Stimulated activated naive CD8-positive, alpha-beta T cell treated with anti-CD3 and anti-CD28 coated beads, Interleukin-15, amount 100 ng/mL, for 72 hours (primary cell): ENCODE data around the gene NLRP11.

ENCODE experiments used
- ATAC-seq: fragments of 150-1000 bp; cut with Tn5 transposase; 2 replicates; pipeline ENCODE4 v1.10.0; 2021; ENCODE audit warnings: mild to moderate bottlenecking, moderate library complexity
- DNase-seq, 2 donors: peaks; one replicate each; pipeline ENCODE4 v3.0.0; 2021 to 2022
- H3K27ac Mint-ChIP-seq, 2 donors: one replicate each; pipeline ENCODE4 v1.8.0; 2022; ENCODE audit warnings: mild to moderate bottlenecking in 2 of 2, mixed read lengths in 2 of 2, moderate library complexity in 2 of 2
- H3K27me3 Mint-ChIP-seq: one replicate; pipeline ENCODE4 v1.8.0; 2022; ENCODE audit warnings: mixed read lengths
- H3K4me1 Mint-ChIP-seq: one replicate; pipeline ENCODE4 v1.8.0; 2022; ENCODE audit warnings: mild to moderate bottlenecking, mixed read lengths
- H3K4me3 Mint-ChIP-seq, 2 donors: one replicate each; pipeline ENCODE4 v1.8.0; 2022; ENCODE audit warnings: mild to moderate bottlenecking in 2 of 2, mixed read lengths in 2 of 2, moderate library complexity in 1 of 2
- H3K9me3 Mint-ChIP-seq, 2 donors: one replicate each; pipeline ENCODE4 v1.8.0; 2022; ENCODE audit warnings: mixed read lengths in 2 of 2

Gene NLRP11

DNA sequence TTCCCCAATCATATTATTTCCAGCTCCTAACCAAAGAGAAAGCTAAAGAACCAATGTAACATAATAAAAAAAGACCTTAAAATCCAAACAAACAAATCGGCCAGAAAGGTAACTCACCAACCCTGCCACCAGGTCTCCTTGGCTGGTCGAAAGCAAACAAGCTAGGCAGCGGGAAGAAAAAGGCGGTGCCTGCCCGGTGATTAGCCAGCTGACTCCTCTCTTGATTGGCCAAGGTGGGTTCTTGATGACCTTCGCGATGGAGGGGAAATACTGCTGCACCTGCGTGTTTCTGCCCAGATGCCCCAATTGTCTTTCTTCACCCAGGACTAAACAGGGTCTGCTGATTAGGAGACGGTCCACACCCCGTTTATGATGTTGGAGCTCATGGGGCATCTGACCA lies at the start of gene NLRP11:
TSS of gene NLRP11 (minus strand) at position 154 of the 400 bp plus-strand sequence. CDS start 13,825 bp downstream, outside the sequence.
- no peaks in the 10 kb centered on the region for H3K27me3 Mint-ChIP-seq
- no peak within 1 kb of the TSS for H3K4me3 Mint-ChIP-seq
- ATAC-seq: no peak

DNA sequence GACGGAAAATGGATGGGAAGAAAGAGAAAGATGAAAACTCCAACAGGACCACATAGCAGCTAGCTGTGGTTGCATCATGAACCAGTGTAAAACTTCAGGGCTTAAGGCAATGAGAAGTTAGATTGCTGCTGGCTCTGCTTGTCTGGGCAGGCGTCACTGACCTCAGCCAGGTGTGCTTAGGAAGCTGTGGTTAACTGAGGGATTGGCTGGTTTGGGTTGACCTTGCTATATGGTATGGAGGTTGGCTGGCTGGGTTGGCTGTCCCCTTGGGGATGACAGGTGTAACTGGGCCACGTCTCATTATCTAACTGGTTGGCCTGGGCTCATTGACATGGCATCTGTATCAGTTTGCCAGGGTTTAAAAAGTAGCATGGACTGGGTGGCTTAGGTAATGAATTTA lies 45.4 kb upstream of the NLRP11 start:
- Mint-ChIP-seq H3K9me3 (peaks cover 11 to 19% of the 10 kb centered on the region in 2 donors), H3K27me3 (no peaks in the 10 kb centered on the region), H3K4me3 (no peak overlapping the region), H3K27ac (no peak overlapping the region), H3K4me1 (no peaks in the 10 kb centered on the region)
- DNase-seq (no peak), ATAC-seq (no peak)

More for the DNA sequence above, at the start of gene NLRP11:
- DNase-seq: no peak
- no peak within 1 kb of the TSS for H3K27ac Mint-ChIP-seq
- H3K4me1 Mint-ChIP-seq: no peaks in the 10 kb centered on the region
- peaks cover 0 to 6% of the 10 kb centered on the region in 2 donors for H3K9me3 Mint-ChIP-seq

DNA sequence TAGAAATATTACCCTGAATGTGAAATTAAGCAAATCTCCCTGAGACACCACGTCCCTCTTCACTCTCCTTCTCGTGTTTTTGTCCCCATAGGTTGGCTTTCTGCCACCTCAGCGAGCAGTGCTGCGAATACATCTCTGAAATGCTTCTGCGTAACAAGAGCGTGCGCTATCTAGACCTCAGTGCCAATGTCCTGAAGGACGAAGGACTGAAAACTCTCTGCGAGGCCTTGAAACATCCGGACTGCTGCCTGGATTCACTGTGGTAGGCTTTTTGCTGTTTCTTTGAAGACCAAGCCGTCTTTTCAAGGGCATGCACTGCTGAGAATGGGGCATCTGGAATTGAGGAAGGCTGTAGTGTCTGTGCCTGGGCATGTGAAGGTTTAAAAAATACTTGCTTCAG lies 38.9 kb upstream of the NLRP11 start:
- no peak for ATAC-seq
- DNase-seq: no peak
- no peaks in the 10 kb centered on the region for H3K4me1 Mint-ChIP-seq
- no peak overlapping the region for H3K4me3 Mint-ChIP-seq
- H3K9me3 Mint-ChIP-seq: peaks cover 21 to 25% of the 10 kb centered on the region in 2 donors
- H3K27me3 Mint-ChIP-seq: peaks cover 14% of the 10 kb centered on the region
- no peak overlapping the region for H3K27ac Mint-ChIP-seq

DNA sequence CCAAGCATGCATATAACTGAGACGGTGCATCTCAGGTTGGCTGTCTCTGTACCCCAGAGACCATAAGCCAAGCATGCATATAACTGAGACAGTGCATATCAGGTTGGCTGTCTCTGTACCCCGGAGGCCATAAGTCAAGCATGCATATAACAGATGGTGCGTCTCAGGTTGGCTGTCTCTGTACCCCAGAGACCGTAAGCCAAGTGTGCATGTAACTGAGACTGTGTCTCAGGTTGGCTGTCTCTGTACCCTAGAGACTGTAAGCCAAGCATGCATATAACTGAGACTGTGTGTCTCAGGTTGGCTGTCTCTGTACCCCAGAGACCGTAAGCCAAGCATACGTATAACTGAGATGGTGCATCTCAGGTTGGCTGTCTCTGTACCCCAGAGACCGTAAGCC lies 35.3 kb upstream of the NLRP11 start:
- ATAC-seq (no peak), DNase-seq (no peak)
- peaks cover 14% of the 10 kb centered on the region for H3K27me3 Mint-ChIP-seq
- no peak overlapping the region for H3K27ac Mint-ChIP-seq
- H3K9me3 Mint-ChIP-seq: peaks cover 20 to 35% of the 10 kb centered on the region in 2 donors
- no peaks in the 10 kb centered on the region for H3K4me1 Mint-ChIP-seq
- no peak overlapping the region for H3K4me3 Mint-ChIP-seq

DNA sequence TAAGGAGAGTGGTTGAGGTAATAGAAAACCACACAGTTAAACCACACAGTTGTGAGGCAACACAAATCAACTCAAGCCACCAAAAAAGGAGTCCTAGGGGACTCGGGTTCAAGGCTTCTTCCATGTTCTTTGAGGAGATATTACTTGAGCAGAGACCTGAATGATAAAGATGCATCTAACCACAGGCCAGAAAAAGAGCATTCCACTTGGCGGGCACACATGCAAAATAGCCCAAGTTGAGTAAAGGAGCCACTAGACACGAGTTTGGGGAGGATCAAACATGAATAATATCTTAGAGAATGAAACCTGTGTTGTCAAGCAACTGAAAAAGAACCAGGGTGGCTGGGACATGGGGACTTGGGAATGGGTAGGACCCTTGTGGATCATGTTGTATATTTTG lies 34.7 kb upstream of the NLRP11 start:
- peaks cover 14% of the 10 kb centered on the region for H3K27me3 Mint-ChIP-seq
- ATAC-seq (no peak), DNase-seq (no peak)
- H3K27ac Mint-ChIP-seq: no peak overlapping the region
- H3K4me1 Mint-ChIP-seq: no peaks in the 10 kb centered on the region
- no peak overlapping the region for H3K4me3 Mint-ChIP-seq
- peaks cover 20 to 35% of the 10 kb centered on the region in 2 donors for H3K9me3 Mint-ChIP-seq

DNA sequence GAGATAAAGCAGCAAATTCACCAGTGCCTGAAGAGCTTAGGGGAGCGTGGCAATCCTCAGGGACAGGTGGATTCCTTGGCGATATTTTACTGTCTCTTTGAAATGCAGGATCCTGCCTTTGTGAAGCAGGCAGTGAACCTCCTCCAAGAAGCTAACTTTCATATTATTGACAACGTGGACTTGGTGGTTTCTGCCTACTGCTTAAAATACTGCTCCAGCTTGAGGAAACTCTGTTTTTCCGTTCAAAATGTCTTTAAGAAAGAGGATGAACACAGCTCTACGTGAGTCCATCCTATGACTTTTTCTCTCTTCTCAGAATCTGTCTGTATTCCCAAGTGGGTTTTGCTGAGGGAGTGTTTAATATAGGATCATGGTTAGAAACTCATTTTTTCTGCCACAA lies 27.2 kb upstream of the NLRP11 start:
- no peak for ATAC-seq
- H3K9me3 Mint-ChIP-seq: peaks cover 0 to 19% of the 10 kb centered on the region in 2 donors
- H3K4me1 Mint-ChIP-seq: no peaks in the 10 kb centered on the region

DNA sequence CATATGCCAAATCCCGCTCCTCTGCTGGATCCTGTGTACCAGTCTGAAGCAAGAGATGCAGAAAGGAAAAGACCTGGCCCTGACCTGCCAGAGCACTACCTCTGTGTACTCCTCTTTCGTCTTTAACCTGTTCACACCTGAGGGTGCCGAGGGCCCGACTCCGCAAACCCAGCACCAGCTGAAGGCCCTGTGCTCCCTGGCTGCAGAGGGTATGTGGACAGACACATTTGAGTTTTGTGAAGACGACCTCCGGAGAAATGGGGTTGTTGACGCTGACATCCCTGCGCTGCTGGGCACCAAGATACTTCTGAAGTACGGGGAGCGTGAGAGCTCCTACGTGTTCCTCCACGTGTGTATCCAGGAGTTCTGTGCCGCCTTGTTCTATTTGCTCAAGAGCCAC lies 26.6 kb upstream of the NLRP11 start:
- no peak for DNase-seq
- ATAC-seq: no peak
- Mint-ChIP-seq H3K4me3 (no peak overlapping the region), H3K9me3 (peaks cover 0 to 22% of the 10 kb centered on the region in 2 donors), H3K27me3 (no peaks in the 10 kb centered on the region), H3K27ac (no peak overlapping the region), H3K4me1 (no peaks in the 10 kb centered on the region)

More for the DNA sequence above, 27.2 kb upstream of the NLRP11 start:
- no peaks in the 10 kb centered on the region for H3K27me3 Mint-ChIP-seq
- DNase-seq: no peak
- no peak overlapping the region for H3K4me3 Mint-ChIP-seq
- H3K27ac Mint-ChIP-seq: no peak overlapping the region

DNA sequence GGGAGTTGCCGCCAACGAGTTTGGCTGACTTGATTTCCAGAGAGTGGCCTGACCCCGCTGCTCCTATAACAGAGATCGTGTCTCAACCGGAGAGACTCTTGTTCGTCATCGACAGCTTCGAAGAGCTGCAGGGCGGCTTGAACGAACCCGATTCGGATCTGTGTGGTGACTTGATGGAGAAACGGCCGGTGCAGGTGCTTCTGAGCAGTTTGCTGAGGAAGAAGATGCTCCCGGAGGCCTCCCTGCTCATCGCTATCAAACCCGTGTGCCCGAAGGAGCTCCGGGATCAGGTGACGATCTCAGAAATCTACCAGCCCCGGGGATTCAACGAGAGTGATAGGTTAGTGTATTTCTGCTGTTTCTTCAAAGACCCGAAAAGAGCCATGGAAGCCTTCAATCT lies 26.2 kb upstream of the NLRP11 start:
- H3K27me3 Mint-ChIP-seq: no peaks in the 10 kb centered on the region
- DNase-seq (no peak), ATAC-seq (no peak)
- no peak overlapping the region for H3K4me3 Mint-ChIP-seq
- peaks cover 0 to 20% of the 10 kb centered on the region in 2 donors for H3K9me3 Mint-ChIP-seq
- no peaks in the 10 kb centered on the region for H3K4me1 Mint-ChIP-seq
- no peak overlapping the region for H3K27ac Mint-ChIP-seq

DNA sequence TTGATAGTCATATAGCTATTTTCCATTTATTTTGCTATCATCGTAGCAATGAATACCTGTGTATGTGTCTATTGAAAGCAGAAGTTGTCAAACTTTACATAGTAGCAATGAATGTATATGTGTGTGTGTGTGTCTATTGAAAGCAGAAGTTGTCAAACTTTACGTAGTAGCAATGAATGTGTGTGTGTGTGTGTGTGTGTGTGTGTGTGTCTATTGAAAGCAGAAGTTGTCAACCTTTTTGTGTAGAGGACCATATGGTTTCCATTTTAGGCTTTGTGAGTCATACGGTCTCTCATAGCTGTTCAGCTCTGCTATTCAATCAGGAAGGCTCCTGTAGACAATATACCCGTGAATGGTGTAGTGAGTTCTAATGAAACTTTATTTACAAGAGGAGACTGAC lies 25.4 kb upstream of the NLRP11 start:
- Mint-ChIP-seq H3K27me3 (no peaks in the 10 kb centered on the region), H3K9me3 (peaks cover 0 to 19% of the 10 kb centered on the region in 2 donors), H3K4me1 (no peaks in the 10 kb centered on the region), H3K27ac (no peak overlapping the region), H3K4me3 (no peak overlapping the region)
- ATAC-seq (no peak), DNase-seq (no peak)

DNA sequence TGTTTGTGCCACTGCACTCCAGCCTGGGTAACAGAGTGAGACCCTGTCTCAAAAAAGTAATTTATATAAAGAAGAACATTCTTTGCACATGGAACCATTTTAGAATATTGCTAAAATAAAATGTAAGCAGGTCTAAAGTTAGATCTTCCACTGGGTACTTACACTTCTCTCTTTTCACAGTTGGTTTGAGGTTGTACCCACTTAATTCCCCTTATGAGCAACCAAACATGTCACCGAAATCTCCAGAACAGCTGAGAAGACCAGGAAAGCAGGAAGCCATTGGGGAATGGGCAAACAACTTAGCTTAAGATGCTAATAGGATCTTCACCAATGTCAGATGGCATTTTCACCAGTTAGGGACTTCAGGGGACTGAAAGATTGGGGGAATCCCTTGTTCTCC lies 23.4 kb upstream of the NLRP11 start:
- Mint-ChIP-seq H3K27ac (no peak overlapping the region), H3K9me3 (peaks cover 0 to 19% of the 10 kb centered on the region in 2 donors), H3K4me1 (no peaks in the 10 kb centered on the region), H3K4me3 (no peak overlapping the region), H3K27me3 (no peaks in the 10 kb centered on the region)
- ATAC-seq (no peak), DNase-seq (no peak)

DNA sequence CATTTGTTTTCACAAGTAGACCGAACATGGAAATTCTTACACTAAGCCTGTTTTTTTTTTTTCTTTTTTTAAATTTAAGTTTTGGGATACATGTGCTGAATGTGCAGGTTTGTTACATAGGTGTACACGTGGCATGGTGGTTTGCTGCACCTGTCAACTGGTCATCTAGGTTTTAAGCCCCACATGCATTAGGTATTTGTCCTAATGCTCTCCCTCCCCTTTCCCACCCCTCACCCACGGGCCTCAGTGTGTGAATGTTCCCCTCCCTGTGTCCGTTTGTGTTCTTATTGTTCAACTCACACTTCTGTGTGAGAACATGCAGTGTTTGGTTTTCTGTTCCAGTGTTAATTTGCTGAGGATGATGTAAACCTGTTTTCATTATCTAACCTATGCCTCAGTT lies 7.1 kb upstream of the NLRP11 start:
- peaks cover 9 to 20% of the 10 kb centered on the region in 2 donors for H3K9me3 Mint-ChIP-seq
- no peaks in the 10 kb centered on the region for H3K27me3 Mint-ChIP-seq
- no peaks in the 10 kb centered on the region for H3K4me1 Mint-ChIP-seq
- H3K4me3 Mint-ChIP-seq: no peak overlapping the region
- H3K27ac Mint-ChIP-seq: no peak overlapping the region
- DNase-seq (no peak), ATAC-seq (no peak)

DNA sequence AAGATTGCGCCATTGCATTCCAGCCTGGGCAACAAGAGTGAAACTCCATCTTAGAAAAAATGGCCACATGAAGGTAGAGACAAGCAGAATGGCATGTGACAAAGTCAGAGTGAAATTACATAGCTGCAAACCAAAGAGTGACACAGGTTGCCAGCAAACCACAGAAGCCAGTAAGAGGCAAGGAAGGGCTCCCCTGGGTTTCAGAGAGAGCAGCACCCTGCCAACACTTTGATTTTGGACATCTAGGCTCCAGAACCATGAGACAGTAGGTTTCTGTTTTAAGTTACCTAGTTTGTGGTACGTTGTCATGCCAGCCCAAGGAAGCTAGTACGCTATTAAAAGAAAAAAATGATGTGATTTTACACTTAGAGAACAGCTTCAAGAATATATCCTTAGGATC lies 6.5 kb upstream of the NLRP11 start:
- H3K27me3 Mint-ChIP-seq: no peaks in the 10 kb centered on the region
- ATAC-seq: no peak
- no peak overlapping the region for H3K4me3 Mint-ChIP-seq

DNA sequence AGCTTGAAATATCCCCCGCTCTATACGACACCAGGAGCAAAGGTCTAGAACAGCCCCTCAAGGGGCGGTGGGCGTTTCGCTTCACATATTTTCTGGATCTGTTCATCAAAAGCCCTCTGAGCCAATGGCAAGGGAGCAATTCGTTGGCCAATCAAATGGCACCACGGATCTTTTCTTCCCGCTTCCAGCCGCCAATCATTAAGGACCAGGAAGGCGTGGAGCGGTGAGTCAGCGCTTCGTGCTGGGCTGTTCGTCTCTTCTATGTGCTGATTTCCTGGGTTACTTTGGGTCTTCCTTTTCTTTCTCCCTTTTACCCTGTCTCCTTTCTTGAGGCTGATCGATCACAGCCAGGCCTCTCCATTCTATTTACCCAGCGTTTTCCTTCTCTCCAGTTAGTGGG lies 4.5 kb upstream of the NLRP11 start, which contains the start of gene NLRP4:
TSS of gene NLRP4 (plus strand) at position 201 of the 400 bp plus-strand sequence. CDS start 15,541 bp downstream, outside the sequence.
- DNase-seq: no peak
- Mint-ChIP-seq H3K4me1 (no peaks in the 10 kb centered on the region), H3K27ac (no peak within 1 kb of the TSS), H3K9me3 (peaks cover 0 to 7% of the 10 kb centered on the region in 2 donors), H3K27me3 (no peaks in the 10 kb centered on the region), H3K4me3 (no peak within 1 kb of the TSS)
- no peak for ATAC-seq

More for the DNA sequence above, 6.5 kb upstream of the NLRP11 start:
- no peak for DNase-seq
- H3K27ac Mint-ChIP-seq: no peak overlapping the region
- no peaks in the 10 kb centered on the region for H3K4me1 Mint-ChIP-seq
- peaks cover 6 to 15% of the 10 kb centered on the region in 2 donors for H3K9me3 Mint-ChIP-seq

DNA sequence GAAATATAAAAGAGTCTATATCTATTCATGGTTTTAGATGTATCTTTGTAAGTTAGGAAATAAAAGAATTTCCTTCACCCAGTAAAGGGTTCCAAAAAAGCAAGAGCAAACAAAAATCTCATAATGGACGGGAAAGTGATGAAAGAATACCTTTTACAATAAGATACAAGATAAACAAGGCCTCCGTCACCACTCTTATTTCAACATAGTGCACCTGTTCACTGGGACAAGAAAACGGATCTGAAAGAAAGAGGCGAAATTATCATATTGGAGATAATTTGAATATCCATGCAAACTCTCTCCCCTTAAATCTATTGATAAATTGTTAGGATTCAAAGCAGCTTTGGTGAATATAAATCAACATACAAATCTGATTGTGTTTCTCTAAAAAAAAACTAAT lies 877 bp upstream of the NLRP11 start:
- Mint-ChIP-seq H3K9me3 (peaks cover 0 to 7% of the 10 kb centered on the region in 2 donors), H3K27me3 (no peaks in the 10 kb centered on the region), H3K4me1 (no peaks in the 10 kb centered on the region), H3K27ac (no peak overlapping the region), H3K4me3 (no peak overlapping the region)
- no peak for DNase-seq
- ATAC-seq: no peak

DNA sequence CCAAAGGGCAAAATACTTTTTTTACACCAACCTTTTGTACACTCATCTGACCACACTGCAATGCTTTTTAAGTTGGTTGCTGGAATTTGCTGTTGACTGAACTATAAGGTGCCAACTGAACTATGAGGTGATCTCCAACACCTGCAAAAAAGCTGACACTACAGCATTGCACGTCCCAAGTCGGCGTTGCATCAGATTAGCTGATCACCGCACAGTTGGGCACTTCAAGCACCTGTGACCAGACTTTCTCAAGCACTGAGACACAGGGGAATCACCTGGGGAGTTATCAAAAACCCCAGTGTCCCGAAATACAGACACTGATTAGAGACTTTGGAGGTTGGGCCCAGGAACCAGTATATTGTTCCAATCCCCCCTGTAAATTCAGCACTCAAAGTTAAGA lies 1.1 kb downstream of the NLRP11 start:
- ATAC-seq: no peak
- no peak overlapping the region for H3K27ac Mint-ChIP-seq
- no peak for DNase-seq
- no peaks in the 10 kb centered on the region for H3K4me1 Mint-ChIP-seq
- no peaks in the 10 kb centered on the region for H3K9me3 Mint-ChIP-seq
- no peaks in the 10 kb centered on the region for H3K27me3 Mint-ChIP-seq
- H3K4me3 Mint-ChIP-seq: no peak overlapping the region

DNA sequence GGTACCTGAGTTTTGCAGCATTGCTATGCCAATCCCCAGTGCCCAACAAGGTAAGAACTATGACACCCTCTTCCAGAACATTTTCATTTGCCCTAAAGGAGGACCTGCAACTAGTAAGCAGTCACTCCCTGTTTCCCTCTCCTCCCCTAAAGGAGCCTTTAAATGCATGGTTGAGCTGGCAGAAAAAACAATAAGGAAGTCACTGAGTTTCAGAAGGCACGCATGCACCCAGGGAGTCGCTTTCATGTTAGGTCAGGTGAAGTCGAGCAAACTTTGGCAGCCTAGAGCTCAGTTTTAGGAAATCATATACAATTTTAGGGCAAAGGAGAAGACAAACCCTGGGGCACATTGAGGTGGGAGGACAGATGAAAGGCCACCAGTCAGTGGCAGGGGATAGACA lies 11.8 kb downstream of the NLRP11 start:
- Mint-ChIP-seq H3K9me3 (no peaks in the 10 kb centered on the region), H3K27me3 (no peaks in the 10 kb centered on the region), H3K4me3 (no peak overlapping the region), H3K4me1 (no peaks in the 10 kb centered on the region), H3K27ac (no peak overlapping the region)
- ATAC-seq (no peak), DNase-seq (no peak)

DNA sequence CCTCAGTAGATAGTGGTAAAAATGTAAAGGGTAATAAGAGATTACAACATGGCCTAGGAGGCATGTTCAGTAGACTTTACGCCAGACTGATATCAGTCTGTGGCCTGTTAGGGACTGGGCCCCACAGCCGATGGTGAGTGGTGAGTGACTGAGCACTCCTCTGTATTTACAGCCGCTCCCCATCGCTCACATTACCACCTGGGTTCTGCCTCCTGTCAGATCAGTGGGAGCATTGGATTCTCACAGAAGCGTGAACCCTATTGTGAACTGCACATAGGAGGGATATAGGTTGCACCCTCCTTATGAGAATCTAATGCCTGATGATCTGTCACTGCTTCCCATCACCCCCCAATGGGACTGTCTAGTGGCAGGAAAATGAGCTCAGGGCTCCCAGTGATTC lies 17.9 kb downstream of the NLRP11 start:
- DNase-seq (no peak), ATAC-seq (no peak)
- Mint-ChIP-seq H3K4me3 (no peak overlapping the region), H3K27ac (no peak overlapping the region), H3K27me3 (peaks cover 28% of the 10 kb centered on the region), H3K9me3 (peaks cover 4 to 6% of the 10 kb centered on the region in 2 donors), H3K4me1 (no peaks in the 10 kb centered on the region)
